Stomach (tissue), 4 donors: Measurements from ENCODE around the gene TMEM250.

Experiments
- POLR2A ChIP-seq, 4 donors: fragments of 450-650 bp; IDR thresholded peaks; one replicate each; pipeline ENCODE4 v1.6.1; 2016; ENCODE audit warnings: antibody characterized with exemption in 4 of 4, control low read depth in 2 of 4, mild to moderate bottlenecking in 1 of 4, moderate library complexity in 1 of 4
- POLR2AphosphoS5 ChIP-seq, 3 donors: sonication (generic); formaldehyde crosslinking; IDR thresholded peaks; one replicate each; pipeline ENCODE4 v1.6.1; 2016; ENCODE audit warnings: antibody characterized with exemption in 3 of 3
- TF ChIP-seq, protein P1 (sequence below), 7 experiments: fragments of 450-650 bp in 4 of 7; fragments of 200-600 bp in 3 of 7; sonication (generic) in 3 of 7; IDR thresholded peaks; one replicate each; pipeline ENCODE4 v1.5.1; 2016 to 2019; ENCODE audit warnings: antibody characterized with exemption in 7 of 7, control low read depth in 2 of 7, mild to moderate bottlenecking in 1 of 7

DNA sequence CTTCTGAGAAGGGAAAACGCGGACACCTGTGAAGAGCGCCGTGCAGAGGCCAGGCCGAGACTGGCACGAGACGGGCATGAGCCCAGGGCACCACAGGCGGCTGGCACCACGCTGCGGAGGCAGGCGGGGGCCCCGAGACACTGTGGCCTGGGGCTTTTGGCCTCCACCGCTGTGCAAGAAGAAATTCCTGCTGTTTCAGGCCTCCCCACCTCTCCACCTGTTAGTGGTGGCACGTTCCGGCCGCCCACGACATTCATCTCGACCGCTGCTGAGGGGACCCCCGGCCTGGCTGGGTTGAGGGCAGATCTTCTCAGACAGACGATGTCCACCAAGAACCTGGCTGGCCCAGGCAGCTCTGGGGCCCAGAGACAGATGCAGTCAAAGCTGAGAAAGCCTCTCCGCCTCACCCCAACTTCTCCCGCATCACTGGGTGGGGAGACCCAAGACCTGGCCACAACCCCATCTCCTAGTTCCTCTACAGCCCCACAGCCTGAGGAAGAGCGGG, 35.1 kb downstream of the TMEM250 start:
- TF ChIP-seq POLR2AphosphoS5 (IDR thresholded peaks at IDR 0.05) (no peak), POLR2A (IDR thresholded peaks at IDR 0.05) (no peak)
- TF ChIP-seq, protein P1, sequence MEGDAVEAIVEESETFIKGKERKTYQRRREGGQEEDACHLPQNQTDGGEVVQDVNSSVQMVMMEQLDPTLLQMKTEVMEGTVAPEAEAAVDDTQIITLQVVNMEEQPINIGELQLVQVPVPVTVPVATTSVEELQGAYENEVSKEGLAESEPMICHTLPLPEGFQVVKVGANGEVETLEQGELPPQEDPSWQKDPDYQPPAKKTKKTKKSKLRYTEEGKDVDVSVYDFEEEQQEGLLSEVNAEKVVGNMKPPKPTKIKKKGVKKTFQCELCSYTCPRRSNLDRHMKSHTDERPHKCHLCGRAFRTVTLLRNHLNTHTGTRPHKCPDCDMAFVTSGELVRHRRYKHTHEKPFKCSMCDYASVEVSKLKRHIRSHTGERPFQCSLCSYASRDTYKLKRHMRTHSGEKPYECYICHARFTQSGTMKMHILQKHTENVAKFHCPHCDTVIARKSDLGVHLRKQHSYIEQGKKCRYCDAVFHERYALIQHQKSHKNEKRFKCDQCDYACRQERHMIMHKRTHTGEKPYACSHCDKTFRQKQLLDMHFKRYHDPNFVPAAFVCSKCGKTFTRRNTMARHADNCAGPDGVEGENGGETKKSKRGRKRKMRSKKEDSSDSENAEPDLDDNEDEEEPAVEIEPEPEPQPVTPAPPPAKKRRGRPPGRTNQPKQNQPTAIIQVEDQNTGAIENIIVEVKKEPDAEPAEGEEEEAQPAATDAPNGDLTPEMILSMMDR (IDR thresholded peaks at IDR 0.05): no peak
